Skeletal muscle tissue (tissue), 4 donors: Measurements from ENCODE around the gene ERC2. TPM values are rescaled to one million over a fixed set of nuclear protein-coding genes. Genes with fewer than 3 reads are reported as not detected.

Experiments
- H3K27ac ChIP-seq: one replicate; pipeline ENCODE4 v1.7.0; 2013; ENCODE audit warnings: mild to moderate bottlenecking, low read depth, low read length, inconsistent platforms
- H3K27me3 ChIP-seq, 3 donors: one replicate each; pipeline ENCODE4 v1.7.0; 2013; ENCODE audit warnings: low read length in 3 of 3; ENCODE audit not compliant: control insufficient read depth in 3 of 3, insufficient read depth in 3 of 3
- H3K36me3 ChIP-seq, 3 donors: one replicate each; pipeline ENCODE4 v1.7.0; 2013; ENCODE audit warnings: low read length in 3 of 3; ENCODE audit not compliant: control insufficient read depth in 3 of 3, insufficient read depth in 3 of 3
- H3K4me1 ChIP-seq, 3 donors: one replicate each; pipeline ENCODE4 v1.7.0; 2013; ENCODE audit warnings: low read length in 3 of 3, mild to moderate bottlenecking in 3 of 3; ENCODE audit not compliant: control insufficient read depth in 3 of 3, insufficient read depth in 3 of 3
- H3K4me3 ChIP-seq, 3 donors: one replicate each; pipeline ENCODE4 v1.7.0; 2013; ENCODE audit warnings: low read length in 3 of 3
- H3K9ac ChIP-seq, 3 donors: one replicate each; pipeline ENCODE4 v1.7.0; 2013; ENCODE audit warnings: low read length in 3 of 3, mild to moderate bottlenecking in 3 of 3, moderate library complexity in 2 of 3, low read depth in 1 of 3
- H3K9me3 ChIP-seq, 3 donors: one replicate each; pipeline ENCODE4 v1.7.0; 2013; ENCODE audit warnings: low read length in 3 of 3; ENCODE audit not compliant: control insufficient read depth in 3 of 3
- total RNA-seq: library from RNA; depleted of rRNA; stranded (reverse); fragments of >200 nt; gene quantifications from one replicate; pipeline ENCODE4 v1.2.3, GENCODE V29; 2014
- donor health status: Osteomylitis.

The ERC2 gene
- total RNA-seq, 1 donor from 2014 or later: 1.0 TPM

DNA sequence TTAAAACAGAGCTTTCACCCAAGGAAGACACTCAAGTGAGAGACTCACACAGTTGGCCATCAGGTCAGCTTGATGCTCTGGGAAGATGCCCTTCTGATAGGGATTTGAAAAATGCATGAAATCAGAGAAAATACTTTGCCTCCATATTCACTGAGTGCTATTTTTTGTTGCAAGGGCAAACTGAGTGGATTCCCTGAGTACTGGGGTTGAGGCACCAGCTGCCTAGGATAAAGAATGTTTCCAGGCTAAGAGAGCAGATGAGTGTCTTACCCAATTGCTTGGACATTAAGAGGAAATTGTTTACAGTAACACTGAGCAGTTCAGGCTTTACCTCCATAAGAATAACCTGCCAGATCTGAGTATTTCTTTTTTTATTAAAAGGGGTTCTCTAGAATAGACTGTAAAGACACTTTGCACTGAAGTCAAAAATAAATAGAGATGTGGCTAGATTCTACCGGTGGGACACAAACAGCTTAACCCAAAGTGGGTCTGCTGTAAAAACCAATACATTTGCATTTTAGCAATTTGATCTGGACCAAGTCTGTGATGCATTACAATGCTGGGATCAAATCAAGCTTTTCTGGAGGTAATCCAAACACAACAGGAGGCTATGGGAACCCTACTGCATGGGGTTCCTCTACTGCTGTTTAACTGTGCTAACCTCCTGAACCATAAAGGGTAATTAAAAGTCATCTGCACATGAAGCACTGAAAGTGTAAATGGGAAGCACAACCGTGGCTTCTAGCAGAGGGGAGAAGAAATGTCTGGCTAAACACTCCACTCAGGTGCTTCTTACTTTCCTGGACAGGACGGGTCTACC lies 742.4 kb downstream of the ERC2 start:
- Histone ChIP-seq H3K27me3 (no peaks in the 10 kb centered on the region), H3K27ac (no peak overlapping the region)

DNA sequence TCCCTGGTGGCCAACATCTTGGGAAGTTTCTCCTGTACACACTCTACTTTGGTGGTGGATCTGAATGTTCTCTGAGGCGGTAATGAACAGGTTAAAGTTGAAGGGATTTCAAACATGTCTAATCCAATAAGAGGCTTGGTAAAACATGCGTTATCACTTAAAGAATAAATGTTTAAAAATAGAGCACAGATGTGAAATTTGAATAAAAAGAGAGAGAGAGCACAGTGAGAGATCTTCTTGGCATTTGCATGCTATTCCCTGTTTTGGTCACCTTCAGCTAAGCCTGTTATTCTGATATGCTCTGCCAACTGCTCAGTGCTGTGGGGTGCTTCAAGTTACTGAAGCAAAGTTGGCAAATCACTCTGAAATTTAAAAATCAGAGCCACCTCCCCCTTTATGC lies 743.4 kb downstream of the ERC2 start:
- Histone ChIP-seq H3K9me3 (no peaks in the 10 kb centered on the region), H3K9ac (no peak overlapping the region), H3K36me3 (no peaks in the 10 kb centered on the region), H3K27me3 (no peaks in the 10 kb centered on the region), H3K4me3 (no peak overlapping the region), H3K4me1 (no peaks in the 10 kb centered on the region), H3K27ac (no peak overlapping the region)

More for the DNA sequence above, 742.4 kb downstream of the ERC2 start:
- H3K36me3 ChIP-seq: no peaks in the 10 kb centered on the region
- H3K4me3 ChIP-seq: no peak overlapping the region
- H3K4me1 ChIP-seq: no peaks in the 10 kb centered on the region
- H3K9ac ChIP-seq: no peak overlapping the region
- H3K9me3 ChIP-seq: no peaks in the 10 kb centered on the region

DNA sequence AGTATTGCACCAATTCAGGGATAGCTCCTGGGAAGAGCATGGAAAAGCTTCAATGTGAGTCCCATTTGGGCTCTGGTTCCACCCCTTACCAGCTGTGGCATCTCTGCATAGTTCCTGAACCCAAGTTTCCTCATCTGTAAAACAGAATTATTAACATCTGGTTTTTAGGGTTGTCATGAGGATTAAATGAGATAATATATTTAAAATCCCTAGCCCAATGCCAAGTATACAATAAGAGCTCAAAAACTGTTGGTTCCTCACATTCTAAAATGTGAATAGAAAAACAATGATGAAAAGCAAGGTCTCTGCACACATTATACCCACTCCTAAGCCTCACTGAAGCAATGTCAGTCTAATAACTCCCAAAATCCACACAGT lies 743.9 kb downstream of the ERC2 start:
- no peaks in the 10 kb centered on the region for H3K4me1 ChIP-seq
- no peaks in the 10 kb centered on the region for H3K9me3 ChIP-seq
- no peak overlapping the region for H3K4me3 ChIP-seq

DNA sequence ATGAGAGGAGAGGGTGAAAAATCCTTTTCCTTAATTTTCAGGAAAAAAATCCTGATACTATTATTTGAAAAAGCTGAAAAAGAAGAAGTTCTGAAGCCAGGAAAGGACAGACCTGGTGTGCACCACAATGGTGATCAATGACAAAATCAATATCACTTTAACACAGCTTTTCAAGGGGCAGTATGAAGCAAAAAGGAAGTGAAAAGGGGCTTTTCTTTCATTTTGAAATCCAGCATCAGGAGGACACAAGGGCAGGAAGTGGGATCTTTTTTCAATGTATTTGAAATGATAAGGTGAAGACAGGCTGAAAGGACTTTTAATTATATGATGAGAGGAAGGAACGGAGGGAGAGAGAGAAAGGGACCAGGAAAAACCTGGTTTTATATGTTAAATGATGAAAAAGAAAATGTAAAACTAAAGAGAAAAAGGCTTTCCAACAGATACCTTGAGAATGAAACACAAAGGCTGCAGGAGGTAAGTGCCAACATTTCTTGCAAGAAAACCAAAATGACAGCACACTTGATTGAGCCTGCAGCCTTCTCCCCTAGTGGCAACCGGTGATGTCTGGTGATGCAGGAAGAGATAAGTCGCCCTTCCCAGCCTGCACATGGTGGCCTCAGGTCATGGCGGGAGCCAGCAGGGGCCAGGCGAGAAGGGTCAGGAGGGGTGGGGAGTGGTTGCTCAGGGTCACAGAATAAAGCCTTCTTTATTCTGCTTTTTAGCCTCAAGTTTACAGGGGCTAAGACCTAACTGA lies 744.4 kb downstream of the ERC2 start:
- Histone ChIP-seq H3K27me3 (no peaks in the 10 kb centered on the region), H3K4me3 (no peak overlapping the region), H3K4me1 (no peaks in the 10 kb centered on the region), H3K9me3 (no peaks in the 10 kb centered on the region), H3K36me3 (no peaks in the 10 kb centered on the region), H3K27ac (no peak overlapping the region), H3K9ac (no peak overlapping the region)

More for the DNA sequence above, 743.9 kb downstream of the ERC2 start:
- Histone ChIP-seq H3K36me3 (no peaks in the 10 kb centered on the region), H3K27ac (no peak overlapping the region), H3K27me3 (no peaks in the 10 kb centered on the region), H3K9ac (no peak overlapping the region)

DNA sequence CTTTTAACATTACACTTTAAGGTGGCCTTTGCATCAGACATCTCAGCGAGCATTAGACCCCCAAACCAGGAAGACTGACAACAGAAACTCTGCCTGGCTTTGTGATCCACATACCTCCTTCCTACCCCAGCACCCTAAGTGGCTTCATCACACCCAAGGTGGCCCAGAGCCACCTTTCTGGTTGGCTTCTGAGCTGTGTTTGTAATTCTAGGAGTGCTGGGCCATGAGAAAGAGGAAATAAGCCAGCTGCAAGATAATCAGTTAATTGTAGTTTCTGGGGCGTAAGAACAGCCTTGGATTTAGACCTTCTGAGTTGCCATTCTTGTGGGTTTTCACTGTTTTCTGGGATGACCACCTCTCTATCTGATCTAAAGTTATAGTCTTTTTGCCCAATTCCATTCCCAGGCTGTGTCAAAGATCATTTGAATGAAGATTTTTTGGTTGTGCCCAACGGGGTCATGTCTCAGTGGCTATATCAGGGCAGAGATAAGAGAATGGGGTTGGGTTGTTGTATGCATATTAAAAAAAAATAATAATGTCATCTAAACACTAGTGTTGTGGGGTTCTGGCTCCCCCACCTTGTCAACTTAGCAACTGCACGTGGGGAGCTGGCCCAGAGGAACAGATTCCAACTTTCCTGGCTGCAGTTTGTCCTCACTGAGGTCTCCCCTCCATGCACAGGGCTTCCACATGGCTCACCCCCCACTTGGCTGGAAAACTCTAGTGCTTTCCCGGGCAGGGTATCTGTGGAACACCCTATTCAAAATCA lies 746.4 kb downstream of the ERC2 start:
- Histone ChIP-seq H3K4me3 (no peak overlapping the region), H3K9me3 (no peaks in the 10 kb centered on the region), H3K9ac (no peak overlapping the region), H3K4me1 (no peaks in the 10 kb centered on the region), H3K27ac (no peak overlapping the region), H3K27me3 (no peaks in the 10 kb centered on the region), H3K36me3 (no peaks in the 10 kb centered on the region)

DNA sequence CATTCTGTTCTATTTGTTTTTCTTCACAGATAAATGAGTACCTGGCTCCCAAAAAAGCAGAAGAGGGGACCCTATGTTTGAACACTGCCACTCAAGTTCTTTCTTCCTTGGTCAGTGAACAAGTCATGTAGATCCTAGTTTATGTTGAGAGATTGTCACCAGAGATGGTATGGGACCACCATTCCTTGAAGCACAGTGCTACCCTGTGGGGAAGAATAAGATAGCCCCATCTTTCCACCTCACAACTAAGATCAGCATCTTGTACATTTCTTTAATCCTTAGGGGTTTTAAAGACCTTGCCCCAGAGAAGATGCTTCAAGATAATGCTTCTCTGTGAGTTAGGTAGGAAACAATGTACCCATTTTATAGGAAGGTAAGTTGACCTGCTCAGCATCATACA lies 747.7 kb downstream of the ERC2 start:
- Histone ChIP-seq H3K27ac (no peak overlapping the region), H3K9me3 (no peaks in the 10 kb centered on the region), H3K27me3 (no peaks in the 10 kb centered on the region), H3K4me1 (no peaks in the 10 kb centered on the region), H3K9ac (no peak overlapping the region), H3K4me3 (no peak overlapping the region), H3K36me3 (no peaks in the 10 kb centered on the region)

DNA sequence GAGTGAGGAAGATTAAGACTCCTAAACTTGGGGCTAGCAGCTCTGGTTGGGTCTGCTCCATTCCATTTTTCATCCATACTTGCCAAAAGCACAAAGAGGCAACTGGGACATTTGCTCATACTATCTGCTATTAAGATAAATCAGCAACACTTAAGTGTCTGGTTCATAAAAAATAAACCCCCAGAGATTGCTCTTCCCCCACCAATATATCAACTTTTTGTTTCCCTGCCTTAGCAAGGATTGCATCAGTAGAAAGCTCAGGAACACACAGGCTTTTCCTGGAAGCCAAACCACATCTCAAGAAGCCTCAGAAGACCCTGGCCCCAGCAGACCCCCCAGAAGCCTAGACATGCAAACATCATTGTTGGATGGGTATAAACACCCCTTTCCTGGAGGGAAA lies 748.8 kb downstream of the ERC2 start:
- no peaks in the 10 kb centered on the region for H3K9me3 ChIP-seq
- H3K36me3 ChIP-seq: no peaks in the 10 kb centered on the region
- no peak overlapping the region for H3K27ac ChIP-seq
- no peak overlapping the region for H3K4me3 ChIP-seq
- no peaks in the 10 kb centered on the region for H3K4me1 ChIP-seq
- no peaks in the 10 kb centered on the region for H3K27me3 ChIP-seq
- no peak overlapping the region for H3K9ac ChIP-seq

DNA sequence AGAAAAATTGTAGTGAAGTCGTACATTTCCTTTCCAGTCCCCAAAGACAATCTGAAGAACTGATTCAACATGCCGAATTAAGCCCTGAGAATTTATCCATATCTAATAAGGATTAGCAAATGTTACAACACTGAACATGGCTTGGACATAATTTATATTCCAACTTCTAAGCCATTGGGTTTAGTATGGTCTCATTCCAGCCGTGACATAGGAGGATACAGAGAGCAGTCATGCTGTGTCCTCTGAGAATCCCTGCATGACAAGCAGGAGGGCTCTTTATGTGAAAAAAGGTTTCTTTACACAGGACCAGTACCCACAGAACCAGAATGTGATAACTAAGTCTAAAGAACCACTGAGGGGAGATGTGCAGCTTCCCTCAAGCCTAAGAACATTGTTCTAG lies 749.3 kb downstream of the ERC2 start:
- H3K27me3 ChIP-seq: no peaks in the 10 kb centered on the region
- H3K4me1 ChIP-seq: no peaks in the 10 kb centered on the region
- H3K36me3 ChIP-seq: no peaks in the 10 kb centered on the region
- no peak overlapping the region for H3K9ac ChIP-seq
- H3K9me3 ChIP-seq: no peaks in the 10 kb centered on the region
- H3K27ac ChIP-seq: no peak overlapping the region
- no peak overlapping the region for H3K4me3 ChIP-seq

DNA sequence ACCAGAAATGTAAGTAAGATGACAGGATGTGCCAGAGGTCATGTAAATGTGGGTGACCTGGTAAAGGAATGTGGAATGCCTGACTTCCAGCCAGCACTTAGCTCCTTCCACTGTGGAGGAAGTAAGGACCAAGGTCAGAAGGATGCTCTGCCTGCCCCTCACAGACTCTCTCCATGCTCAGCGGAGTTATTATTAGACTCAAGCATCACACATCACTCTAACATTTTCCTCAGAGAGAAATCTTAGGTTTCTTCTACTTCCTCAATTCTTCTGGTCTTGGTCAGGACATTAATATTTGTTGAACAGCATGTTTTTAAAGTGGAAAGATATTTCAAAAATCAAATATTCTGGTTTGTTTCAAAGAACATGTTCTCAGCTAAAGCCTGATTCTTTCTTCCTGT lies 749.7 kb downstream of the ERC2 start:
- H3K9ac ChIP-seq: no peak overlapping the region
- H3K36me3 ChIP-seq: no peaks in the 10 kb centered on the region
- no peak overlapping the region for H3K4me3 ChIP-seq
- H3K27ac ChIP-seq: no peak overlapping the region
- H3K27me3 ChIP-seq: no peaks in the 10 kb centered on the region
- no peaks in the 10 kb centered on the region for H3K4me1 ChIP-seq
- H3K9me3 ChIP-seq: no peaks in the 10 kb centered on the region

DNA sequence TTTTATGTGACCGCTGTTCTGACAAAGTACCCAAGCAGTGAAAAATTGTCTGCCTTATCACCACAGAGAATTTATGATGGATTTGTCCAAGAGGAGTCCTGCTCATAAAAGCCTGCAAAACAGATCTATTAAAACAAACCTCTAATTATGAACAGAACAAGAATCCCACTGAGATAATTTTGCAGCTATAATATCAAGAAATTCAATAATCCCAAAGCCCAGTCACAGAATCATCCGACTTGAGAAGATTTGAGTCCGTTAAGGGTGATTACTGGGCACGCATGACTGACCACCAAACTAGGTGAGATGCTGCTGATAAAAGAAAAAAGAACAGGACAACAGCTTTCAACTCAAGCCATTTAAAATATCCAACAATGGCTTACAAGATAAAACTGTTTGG lies 750.2 kb downstream of the ERC2 start:
- no peak overlapping the region for H3K27ac ChIP-seq
- H3K27me3 ChIP-seq: no peaks in the 10 kb centered on the region
- no peak overlapping the region for H3K9ac ChIP-seq
- H3K36me3 ChIP-seq: no peaks in the 10 kb centered on the region
- no peaks in the 10 kb centered on the region for H3K4me1 ChIP-seq
- H3K9me3 ChIP-seq: no peaks in the 10 kb centered on the region
- no peak overlapping the region for H3K4me3 ChIP-seq
